Osteoblast (primary cell): Measurements from ENCODE around the gene HAND1. TPM values are rescaled to one million over a fixed set of nuclear protein-coding genes. Genes with fewer than 3 reads are reported as not detected.
A peak's percentile ranks its signal among the peaks of the same experiment; 100 is the strongest.

ENCODE experiments used
- DNase-seq: peaks from one replicate; pipeline ENCODE4 v3.0.0; 2011; ENCODE audit warnings: low spot score, mixed read lengths; ENCODE audit not compliant: insufficient read length; ENCODE audit errors: missing footprints
- H2AFZ ChIP-seq: 2 replicates; pipeline ENCODE4 v1.6.0; 2011; ENCODE audit warnings: mild to moderate bottlenecking, low read length
- H3K27ac ChIP-seq: 2 replicates; pipeline ENCODE4 v1.5.1; 2011; ENCODE audit warnings: mild to moderate bottlenecking, low read depth, low read length, moderate library complexity
- H3K27me3 ChIP-seq: 2 replicates; pipeline ENCODE4 v1.6.0; 2012; ENCODE audit warnings: mild to moderate bottlenecking, control low read depth, inconsistent platforms, low read length, moderate library complexity; ENCODE audit not compliant: insufficient read depth
- H3K36me3 ChIP-seq: 2 replicates; pipeline ENCODE4 v1.5.1; 2011; ENCODE audit warnings: mild to moderate bottlenecking, low read length, control low read depth, moderate library complexity; ENCODE audit not compliant: insufficient read depth
- H3K4me1 ChIP-seq: 2 replicates; pipeline ENCODE4 v1.5.1; 2011; ENCODE audit warnings: mild to moderate bottlenecking, low read length, control low read depth, moderate library complexity; ENCODE audit not compliant: insufficient read depth
- H3K4me2 ChIP-seq: 2 replicates; pipeline ENCODE4 v1.6.0; 2011; ENCODE audit warnings: mild to moderate bottlenecking, low read length; ENCODE audit not compliant: insufficient read depth
- H3K4me3 ChIP-seq: fragments of 200-600 bp; sonication (generic); 3 replicates; pipeline ENCODE4 v1.5.1; 2012; ENCODE audit warnings: mild to moderate bottlenecking, low read length, inconsistent platforms; ENCODE audit not compliant: insufficient read depth
- H3K79me2 ChIP-seq: 2 replicates; pipeline ENCODE4 v1.6.0; 2012; ENCODE audit warnings: mild to moderate bottlenecking, low read length, control low read depth, inconsistent platforms; ENCODE audit not compliant: insufficient read depth
- H3K9me3 ChIP-seq: 2 replicates; pipeline ENCODE4 v1.5.1; 2011; ENCODE audit warnings: low read depth, low read length, control low read depth
- H4K20me1 ChIP-seq: 2 replicates; pipeline ENCODE4 v1.6.0; 2012; ENCODE audit warnings: mild to moderate bottlenecking, low read length, control low read depth; ENCODE audit not compliant: insufficient read depth
- CTCF ChIP-seq: IDR thresholded peaks from 2 replicates; pipeline ENCODE4 v1.5.1; 2011; ENCODE audit warnings: mild to moderate bottlenecking, low read depth, low read length, moderate library complexity; ENCODE audit errors: extremely low read depth
- total RNA-seq: library from RNA; depleted of rRNA; stranded (reverse); fragments of >200 nt; gene quantifications from 2 replicates; pipeline ENCODE4 v1.2.3, GENCODE V29; 2012

HAND1 gene
- total RNA-seq, 1 donor: not detected

DNA sequence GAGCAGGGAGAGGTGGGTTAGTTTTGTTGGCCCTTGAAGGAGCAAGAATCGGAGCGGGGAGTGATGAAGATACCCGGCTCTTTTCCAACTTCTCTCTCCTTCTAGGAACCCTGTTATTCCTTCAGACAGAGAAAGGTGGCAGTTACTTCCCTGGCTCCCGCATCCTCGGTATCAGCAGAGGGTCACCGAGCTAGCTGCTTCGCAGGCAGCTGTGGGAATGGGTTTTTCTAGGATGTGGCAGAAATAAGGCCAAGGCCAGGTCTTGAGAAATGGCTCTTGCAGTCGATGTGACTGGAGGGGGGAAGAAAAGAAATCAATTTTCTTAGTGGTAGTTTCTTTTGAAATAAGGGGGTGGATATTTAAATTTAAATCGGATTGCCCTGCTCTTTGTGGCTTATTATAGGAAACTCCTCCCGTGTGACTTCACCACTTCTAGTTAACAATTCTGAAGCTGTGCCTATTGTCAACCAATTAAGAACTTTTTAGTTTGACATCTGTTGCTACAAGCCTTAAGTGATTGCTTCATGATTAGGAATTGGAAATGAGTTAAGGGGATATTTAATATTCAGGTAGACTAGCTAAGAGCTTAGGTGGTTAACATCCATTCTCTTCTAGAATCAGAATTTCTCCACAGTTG is 30.8 kb downstream of the HAND1 start:
- Histone ChIP-seq H3K4me1 (peaks cover 15% of the 10 kb centered on the region), H3K36me3 (peaks cover 12% of the 10 kb centered on the region), H3K9me3 (no peaks in the 10 kb centered on the region), H3K4me3 (peak overlapping the region; percentile 97), H2AFZ (peak overlapping the region; percentile 83), H3K4me2 (peak overlapping the region; percentile 98), H3K79me2 (peaks cover 53% of the 10 kb centered on the region), H3K27ac (peak overlapping the region; percentile 47), H3K27me3 (no peaks in the 10 kb centered on the region), H4K20me1 (peaks cover 21% of the 10 kb centered on the region)
- DNase-seq: no peak
- no peak for TF ChIP-seq CTCF

- Histone ChIP-seq H3K4me2 (peak overlapping the region; percentile 98), H4K20me1 (peaks cover 21% of the 10 kb centered on the region), H2AFZ (peak overlapping the region; percentile 83), H3K9me3 (no peaks in the 10 kb centered on the region), H3K79me2 (peaks cover 53% of the 10 kb centered on the region), H3K27me3 (no peaks in the 10 kb centered on the region), H3K4me3 (peak overlapping the region; percentile 97), H3K36me3 (peaks cover 12% of the 10 kb centered on the region), H3K27ac (peak overlapping the region; percentile 47), H3K4me1 (peaks cover 15% of the 10 kb centered on the region)
- DNase-seq: peak; percentile 95
- no peak for TF ChIP-seq CTCF
Observed at GRCh38 chr5:154446195-154447088, 31.6 kb downstream of the HAND1 start.

DNA sequence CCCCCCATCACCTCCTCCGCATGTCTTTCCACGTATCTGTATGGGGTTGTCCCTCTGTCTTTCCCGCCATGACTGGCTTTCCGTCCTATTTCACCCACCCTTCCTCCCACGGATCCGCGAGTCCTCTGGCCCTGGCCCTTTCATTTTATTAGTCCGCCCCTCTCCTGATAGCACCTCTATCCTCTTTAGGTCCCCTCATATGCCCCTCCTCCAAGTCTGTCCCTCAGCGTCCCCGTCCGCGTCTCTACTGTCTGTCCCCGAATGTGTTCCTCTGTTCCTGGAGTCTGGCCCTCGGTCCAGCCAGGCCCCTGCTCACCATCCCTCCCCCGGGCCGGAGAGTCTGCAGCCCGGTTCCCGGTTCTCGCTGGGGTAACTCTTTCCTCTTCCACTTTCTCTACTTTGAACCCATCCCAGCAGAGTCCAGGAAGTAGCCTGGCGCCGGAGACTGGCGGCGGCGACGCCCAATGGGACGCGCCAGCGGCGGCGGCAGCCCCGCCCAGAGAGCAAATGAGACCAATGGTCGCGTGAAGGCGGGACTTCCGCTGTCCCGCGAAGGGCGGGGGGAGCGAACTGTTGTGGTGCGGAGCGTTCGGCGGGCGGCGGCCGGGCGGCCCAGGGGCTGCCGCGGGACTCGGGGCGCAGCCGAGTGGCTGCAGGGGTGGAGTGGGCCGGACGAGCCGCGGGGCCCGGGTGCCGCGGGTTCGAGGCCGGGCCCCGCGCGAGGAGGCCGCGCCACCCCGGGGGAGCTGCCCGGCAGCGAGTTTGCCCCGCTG is 32.4 kb downstream of the HAND1 start, which contains the start of gene SAP30L:
Gene SAP30L, plus strand, starts transcription at position 576 of the 773 bp plus-strand sequence. CDS start 608 bp downstream, outside the sequence.
- peak; percentile 100 for DNase-seq
- Histone ChIP-seq H3K4me2 (peak within 1 kb of the TSS; percentile 98), H3K4me3 (peak within 1 kb of the TSS; percentile 97), H2AFZ (peak within 1 kb of the TSS; percentile 99), H4K20me1 (peaks cover 21% of the 10 kb centered on the region), H3K27ac (peak within 1 kb of the TSS; percentile 62), H3K27me3 (no peaks in the 10 kb centered on the region), H3K79me2 (peaks cover 48% of the 10 kb centered on the region), H3K36me3 (peaks cover 5% of the 10 kb centered on the region), H3K9me3 (no peaks in the 10 kb centered on the region), H3K4me1 (peaks cover 15% of the 10 kb centered on the region)
- no peak for TF ChIP-seq CTCF
